Measurements from ENCODE around the gene BCL10.
A peak's percentile ranks its signal among the peaks of the same experiment; 100 is the strongest.

Gene BCL10

DNA sequence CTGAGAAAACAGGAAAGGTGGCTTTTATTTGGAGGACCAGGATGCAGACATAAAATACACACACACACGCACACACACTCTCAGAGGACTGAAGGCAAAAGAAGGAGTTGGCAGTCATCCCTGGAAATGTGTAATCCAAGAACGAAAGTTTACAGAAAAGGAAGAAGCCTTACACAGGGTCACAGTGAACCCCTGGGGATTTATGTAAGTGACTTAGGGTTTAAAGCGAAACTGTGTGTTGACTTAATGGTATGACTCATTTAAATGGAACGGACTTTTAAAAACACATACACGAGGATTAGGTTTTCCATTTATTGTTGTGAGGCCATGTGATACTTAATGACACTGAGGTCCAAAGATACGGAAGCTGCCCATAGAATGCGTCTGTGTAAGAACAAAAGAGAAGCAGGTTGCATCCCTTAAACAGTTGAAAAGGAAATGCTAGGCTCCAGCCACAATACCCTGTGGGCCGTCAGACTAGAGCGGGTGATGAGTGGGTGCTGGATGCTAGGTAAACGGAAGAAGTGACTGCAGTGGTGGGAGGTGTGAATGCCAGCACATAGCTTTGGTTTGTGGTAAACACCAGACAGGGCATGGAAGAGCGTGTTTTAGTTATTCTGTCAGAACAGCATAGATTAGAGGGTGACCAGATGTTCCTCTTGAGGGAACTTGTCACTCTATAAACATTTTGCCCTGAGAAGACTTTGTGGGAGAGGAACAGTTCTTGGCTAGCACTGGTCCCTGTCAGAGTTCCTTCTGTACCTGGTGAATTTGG is 21.6 kb upstream of the BCL10 start:
- peak; percentile 90 for DNase-seq (ENCODE audit: low spot score)

DNA sequence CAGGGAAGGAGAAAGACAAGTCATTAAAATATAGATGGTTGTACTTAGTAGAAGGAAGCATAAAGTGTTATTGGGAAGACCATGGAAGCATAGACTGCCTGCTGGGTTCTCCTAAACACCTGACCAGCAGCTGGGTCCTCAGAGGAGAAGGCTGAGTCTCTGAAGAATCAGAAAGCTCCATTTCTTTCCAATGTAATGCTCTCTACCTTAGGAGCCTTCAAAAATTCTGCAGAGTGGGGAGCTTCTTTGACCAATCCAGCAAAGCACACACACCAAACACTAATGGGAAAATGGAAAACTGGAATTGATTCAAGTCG is 21.1 kb upstream of the BCL10 start:
- DNase-seq (ENCODE audit: low spot score) = no peak

DNA sequence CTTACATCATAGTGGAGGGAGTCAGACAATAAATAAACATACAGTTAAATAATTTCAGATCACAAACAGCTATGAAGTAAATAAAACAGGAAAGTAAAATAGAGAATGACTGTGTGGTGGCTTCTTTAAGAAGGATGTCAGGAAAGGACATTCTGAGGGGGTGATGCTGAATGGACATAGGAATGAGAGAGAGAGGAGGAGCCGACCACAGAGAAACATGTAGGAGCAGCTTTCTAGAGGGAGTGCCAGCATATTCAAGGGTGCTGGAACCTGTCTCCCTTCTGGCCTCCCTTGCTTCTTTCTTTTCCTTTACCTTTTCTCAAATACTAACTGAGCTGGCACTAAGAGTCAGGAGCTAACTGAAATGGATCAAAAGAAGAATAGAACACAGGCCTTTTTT is 20.5 kb upstream of the BCL10 start:
- DNase-seq (ENCODE audit: low spot score) = peak; percentile 40

DNA sequence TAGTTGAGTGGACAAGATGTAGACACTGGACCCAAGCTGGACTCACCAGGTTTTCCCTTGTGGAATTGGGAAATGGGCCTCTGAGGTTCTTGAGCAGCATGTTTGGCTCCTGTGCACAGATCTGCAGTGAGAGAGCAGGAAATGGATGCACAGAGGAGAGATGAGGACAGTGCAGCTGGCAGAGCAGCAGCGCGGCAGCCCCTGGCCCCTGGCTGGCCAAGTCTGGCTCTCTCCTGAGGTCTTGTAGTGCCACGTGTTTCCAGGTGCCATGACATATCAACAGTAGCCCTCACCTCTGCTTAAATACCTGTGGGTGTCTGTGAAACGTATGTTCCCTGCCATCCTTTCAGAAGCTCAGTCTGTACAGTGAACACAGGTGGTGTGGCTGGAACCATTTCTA is 19.2 kb upstream of the BCL10 start:
- no peak for DNase-seq (ENCODE audit: low spot score)

DNA sequence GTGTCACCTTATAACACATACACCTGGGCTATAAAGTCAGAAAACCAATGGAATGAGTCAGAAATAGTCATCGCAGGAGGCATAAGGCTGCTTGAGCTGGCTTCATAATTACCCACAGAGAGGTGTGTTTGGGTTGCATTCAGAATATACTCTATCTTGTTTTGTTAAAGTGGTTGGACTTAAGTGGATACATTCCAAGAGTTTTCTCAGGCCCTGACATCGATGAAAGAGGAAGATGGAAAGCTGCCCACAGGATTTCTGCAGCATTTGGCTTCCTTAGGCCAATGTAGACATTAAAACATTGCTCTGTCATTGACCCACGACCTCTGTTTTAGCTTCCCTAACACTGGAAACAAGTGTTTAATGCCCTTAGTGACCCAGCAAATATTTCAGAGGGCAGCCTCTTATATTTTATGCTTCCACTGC is 18.6 kb upstream of the BCL10 start:
- no peak for DNase-seq (ENCODE audit: low spot score)

DNA sequence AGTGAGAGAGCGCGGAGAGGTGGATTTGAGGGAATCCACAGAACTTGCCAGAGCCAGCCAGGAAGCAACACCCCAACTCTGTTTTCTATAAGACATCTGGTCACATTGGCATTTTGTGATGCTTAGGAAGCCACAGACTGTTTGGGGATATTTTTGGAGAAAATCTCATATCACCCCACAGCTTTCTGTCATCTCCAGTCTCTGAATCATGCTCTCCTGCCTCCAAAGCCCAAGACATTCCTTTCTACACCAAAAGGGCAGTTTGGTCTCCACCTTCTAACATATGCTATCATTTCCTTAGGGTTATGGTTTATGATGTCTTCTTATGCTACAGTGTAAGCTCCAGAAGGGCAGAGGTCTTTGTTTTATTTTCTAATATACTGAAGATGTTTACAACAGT is 14.4 kb upstream of the BCL10 start:
- peak; percentile 52 for DNase-seq (ENCODE audit: low spot score)

DNA sequence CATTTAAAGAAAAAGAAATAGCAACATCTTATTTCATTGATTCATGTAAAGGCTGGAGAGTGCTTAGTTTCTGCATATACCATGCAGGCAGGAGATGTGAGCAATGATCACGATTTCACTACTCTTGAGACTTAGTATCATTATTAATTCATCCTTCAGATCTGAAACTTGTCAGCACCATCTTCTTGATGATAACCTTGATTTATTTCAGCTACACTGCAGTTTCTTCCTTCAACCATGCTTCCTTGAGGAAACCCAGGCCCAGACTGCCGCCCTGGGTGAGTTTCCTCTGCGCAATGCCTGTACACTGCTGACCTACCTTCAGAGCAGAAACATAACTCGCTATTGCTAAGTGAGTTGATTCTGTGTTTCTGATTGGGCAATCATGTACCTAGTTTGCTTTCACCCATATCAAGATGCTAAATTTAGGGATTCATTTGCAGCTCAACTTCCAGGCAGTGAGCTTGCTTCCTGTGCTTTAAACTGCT is 13.5 kb upstream of the BCL10 start:
- DNase-seq (ENCODE audit: low spot score) = no peak

DNA sequence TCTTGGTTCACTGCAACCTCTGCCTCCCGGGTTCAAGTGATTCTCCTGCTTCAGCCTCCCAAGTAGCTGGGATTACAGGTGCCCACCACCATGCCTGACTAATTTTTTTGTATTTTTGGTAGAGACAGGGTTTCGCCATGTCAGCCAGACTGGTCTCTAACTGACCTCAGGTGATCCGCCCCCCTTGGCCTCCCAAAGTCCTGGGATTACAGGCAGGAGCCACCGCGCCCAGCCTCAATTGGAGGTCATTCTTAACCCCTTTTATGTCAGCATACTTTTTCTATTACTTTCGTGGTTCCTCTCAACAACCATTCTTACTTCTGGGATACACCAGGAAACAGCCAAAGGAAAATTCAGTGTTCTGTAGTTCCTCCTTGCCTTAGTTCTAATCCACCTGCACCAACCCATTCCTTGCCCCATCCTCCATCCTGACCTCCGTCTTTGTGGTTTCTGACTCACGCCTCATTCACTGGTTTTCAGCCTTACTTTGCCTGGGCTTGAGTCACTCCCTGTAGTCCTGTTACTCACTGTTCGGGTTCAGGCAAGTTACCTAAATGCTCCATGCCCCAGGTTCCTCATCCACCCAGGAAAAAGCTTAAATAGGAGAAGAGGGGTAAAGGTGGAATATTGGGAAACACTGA is 12.9 kb upstream of the BCL10 start:
- peak; percentile 83 for DNase-seq (ENCODE audit: low spot score)

DNA sequence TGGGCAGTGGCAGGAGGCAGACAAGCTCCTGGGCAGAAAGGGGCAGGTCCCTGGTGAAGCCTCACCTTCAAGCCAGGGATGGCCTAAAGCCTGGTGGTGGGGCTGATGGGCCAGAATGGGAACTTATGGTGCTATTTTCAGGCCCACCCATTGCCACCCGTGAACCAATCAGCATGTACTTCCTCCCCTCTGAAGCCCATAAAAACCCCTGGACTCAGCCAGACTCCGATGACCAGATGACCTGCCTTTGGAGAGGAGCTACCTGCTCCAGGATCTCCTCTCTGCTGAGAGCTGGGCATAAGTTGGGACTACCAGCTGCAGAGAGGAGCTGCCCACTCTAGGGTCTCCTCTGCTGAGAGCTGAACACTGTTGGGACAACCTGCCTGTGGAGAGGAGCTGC is 7.8 kb upstream of the BCL10 start:
- no peak for DNase-seq (ENCODE audit: low spot score)

DNA sequence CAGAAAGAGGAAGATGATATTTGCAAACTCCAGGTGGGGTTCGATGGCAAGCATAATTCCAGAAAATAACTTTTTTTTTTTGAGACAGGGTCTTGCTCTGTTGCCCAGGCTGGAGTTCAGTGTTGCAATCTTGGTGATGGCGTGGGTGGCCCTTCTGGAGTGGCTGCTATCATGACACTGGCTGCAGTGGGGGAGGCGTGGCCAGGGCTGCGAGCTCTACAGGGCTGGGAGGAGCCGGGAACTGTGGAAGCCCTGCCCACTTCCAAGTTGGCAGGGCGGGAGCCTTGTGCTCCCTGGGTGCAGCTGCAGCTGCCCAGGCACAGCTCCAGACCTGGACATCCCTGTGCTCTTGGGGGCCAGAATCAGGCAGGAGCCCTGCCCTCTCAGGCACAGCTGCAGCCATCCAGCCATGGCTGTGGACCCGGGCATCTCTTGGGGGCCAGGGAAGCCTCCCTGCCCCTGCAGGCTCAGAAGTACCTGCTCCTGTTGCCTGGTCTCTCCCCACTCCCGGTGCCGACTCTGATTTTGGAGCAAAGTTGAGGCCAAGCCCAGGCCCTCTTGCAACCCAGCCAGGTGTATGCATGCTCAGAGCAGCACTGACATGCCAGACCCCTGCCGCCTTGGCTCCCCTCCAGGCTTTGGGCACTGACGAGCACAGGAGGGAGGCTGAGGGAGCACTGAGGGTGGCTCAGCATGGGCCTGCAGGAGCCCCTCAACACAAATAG is 7.2 kb upstream of the BCL10 start:
- DNase-seq (ENCODE audit: low spot score) = no peak

DNA sequence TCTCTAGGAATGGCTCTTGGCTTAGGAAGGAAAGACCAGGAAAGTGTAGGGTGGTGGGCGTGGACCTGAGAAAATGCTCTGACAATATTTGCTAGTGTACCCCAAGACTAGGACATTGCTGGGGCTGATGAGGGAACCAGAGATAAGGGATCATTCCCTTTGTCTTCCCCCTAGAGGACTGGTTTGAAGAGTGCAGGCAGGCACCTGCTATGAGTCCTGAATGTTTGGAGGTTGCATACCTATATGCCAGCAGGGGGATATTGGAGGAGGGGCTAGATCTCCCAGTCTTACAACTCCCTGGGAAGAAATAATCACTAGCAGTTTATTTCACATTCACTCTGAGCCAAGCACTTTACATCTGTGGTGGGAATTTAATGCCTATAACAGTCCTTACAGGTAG is 6.0 kb upstream of the BCL10 start:
- no peak for DNase-seq (ENCODE audit: low spot score)

DNA sequence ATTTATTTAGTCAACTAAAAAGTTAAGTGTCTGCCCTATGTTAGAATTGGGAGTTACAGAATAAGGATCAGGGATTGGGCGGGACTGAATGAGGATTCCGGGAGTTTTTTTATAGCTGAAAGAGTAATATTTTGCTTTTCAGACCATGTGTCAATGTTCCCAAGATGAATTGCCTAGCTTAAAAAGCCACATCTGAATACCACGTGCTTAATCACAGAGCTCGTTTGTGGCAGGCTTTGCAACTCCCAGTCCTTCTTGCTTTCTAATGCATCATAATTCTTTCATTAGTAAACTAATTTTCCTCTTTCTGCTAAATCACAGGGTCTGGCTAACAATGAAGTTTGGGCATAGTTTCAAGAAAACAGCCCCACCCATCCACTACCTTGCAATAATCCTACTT is 4.2 kb upstream of the BCL10 start:
- DNase-seq (ENCODE audit: low spot score) = peak; percentile 8

DNA sequence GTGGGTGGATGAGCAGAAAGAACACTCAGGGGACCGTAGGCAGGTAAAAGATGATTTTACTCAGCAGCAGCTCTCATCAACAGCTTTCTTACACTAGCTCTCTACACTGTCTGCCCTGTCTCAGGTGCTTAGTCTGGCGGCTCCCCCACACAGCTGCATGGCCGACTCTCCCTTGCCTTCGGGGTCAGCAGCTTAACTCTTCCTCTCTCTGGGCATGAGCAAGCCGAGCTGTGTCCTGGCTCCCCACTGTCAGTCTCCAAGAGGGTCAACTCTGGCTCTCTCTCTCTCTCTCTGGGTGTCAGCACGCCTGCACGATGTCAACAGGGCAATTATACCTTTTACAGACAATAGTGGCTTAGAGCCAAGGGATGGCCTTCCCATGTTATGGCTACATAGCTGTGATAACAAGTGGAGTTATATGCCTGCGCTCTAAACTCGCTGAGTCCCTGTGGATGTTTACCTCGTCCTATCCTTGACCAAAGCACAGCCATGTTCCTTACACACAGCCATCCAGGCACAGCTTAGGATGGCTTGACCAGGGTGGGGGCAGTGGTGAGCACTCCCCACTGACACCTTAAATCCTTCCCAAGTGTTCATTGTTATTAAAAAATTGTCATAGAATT is 3.1 kb upstream of the BCL10 start:
- no peak for DNase-seq (ENCODE audit: low spot score)

DNA sequence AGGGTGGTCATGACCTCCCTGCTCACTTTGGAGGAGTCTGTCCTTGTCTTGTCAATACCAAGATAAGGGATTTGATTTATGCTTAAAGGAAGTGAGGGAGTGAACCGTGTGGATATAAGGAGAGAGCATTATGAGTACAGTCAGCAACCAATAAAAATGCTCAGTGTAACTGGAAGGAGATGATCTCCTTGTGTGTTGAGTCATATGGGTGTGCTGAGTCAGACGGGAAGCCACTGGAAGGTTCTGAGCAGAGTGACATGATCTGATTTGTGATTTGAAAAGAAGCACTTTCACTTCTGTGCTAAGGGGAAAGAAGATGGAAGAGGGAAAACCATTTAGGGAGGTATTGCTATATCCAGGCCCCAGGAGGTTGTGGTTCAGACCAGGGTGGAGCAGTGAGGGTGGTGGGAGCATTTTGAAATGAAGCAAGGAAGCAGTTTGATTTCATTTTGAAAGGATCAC is 2.5 kb upstream of the BCL10 start:
- DNase-seq (ENCODE audit: low spot score) = peak; percentile 89

DNA sequence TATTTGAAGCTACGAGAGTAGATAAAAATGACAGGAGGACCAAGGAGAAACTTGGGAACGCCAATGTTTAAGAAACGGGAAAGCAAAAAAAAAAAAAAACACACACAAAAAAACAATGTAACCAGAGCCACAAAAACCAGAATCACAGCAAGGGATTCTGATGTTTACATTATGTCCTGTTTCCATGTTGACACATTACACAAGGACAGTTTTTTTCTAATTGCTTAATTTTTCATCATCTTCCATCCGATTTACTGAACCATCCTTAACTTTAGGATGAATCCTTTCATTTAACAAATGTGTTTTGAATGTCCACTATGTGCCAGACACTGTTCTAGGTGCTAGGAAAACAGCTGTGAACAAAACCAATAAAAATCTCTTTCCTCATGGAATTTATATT is 1.4 kb upstream of the BCL10 start:
- DNase-seq (ENCODE audit: low spot score) = no peak

DNA sequence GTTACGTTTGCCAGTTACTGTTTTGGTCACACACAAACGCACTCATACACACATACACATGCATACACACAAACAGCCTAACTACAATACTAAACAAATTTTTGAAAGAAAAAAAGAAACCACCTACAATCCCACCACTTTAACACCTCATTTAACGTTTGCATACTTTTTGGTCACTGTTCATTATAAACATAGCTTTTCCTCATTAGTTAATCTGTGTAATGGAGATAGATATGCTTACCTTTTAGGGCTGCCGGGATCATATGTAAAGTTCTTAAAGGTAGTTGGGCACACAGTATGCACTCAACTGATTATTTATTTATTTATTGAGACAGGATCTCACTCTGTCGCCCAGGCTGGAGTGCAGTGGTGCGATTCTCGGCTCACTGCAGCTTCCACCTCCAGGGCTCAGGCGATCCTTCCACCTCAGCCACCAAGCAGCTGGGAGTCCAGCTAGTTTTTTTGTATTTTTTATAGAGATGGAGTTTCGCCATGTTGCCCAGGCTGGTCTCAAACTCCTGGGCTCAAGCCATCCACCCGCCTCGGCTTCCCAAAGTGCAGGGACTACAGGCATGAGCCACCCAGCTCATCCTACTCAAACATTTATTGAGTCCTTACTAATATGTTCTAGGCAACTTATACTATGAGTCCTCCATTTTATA is 677 bp upstream of the BCL10 start:
- no peak for DNase-seq (ENCODE audit: low spot score)

DNA sequence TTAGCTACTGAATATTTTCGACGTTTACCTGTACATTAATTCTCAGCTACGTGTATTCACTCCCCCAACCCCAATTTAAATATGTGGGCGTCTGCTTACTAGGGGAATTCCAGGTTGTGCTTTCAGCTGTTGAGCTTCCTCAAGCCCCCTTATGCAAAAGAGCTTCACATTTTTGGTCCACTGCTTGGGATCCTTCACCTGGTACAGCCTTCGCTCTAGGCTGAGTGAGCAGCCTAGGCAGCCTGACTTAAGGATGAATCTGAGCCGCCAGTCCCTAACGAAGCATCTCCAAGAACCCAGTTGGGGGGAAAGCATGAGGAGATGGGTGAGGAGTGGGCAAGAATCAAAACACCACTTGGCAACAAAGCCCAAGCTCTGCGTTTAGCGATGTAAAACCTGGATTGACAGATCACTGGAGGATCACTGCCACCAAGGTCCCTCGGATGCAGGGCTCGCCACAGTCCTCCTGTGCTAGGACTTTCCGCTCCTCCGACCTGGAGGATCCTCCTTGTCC is 674 bp downstream of the BCL10 start:
- no peak for DNase-seq (ENCODE audit: low spot score)

DNA sequence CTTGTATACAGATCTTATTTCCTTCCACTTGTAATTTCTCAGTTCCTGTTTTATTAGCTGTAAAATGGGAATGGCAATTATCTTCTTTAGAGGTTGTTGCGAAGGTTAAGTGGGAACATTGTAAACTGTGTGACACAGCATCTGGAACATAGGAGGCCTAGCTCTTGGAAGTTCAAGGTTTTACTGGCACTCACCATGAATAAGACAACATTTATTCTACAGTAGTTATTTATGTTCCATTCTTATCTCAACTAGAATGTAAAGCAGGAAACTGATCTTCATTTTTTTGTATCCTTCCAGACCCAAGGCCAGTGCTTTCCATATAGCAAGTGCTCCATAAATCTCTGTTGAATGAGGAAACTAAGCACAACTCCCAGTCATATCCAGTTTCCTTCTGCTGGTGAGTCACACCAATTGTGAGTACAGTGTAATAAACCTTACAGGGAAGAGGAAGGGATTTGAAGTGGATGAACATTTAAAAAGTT is 1.4 kb downstream of the BCL10 start:
- DNase-seq (ENCODE audit: low spot score) = peak; percentile 60

DNA sequence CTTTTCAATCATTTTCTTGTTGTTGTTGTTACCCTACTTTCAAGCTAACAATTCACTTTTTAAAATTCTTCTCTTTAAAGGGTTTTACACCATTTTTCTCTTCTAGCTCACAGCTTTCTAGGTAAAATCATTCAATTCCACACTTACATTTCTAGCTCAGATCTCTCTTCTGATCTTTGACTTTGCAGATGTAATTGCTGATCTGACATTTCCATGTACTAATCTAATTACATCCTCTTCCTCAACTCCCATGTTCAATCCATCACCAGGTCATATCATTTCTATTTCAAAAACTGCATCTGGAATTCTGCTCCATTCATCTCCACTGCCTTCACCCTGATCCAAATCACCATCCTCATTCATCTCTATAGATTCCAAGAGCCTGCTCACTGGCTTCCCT is 3.0 kb downstream of the BCL10 start:
- DNase-seq (ENCODE audit: low spot score) = no peak

DNA sequence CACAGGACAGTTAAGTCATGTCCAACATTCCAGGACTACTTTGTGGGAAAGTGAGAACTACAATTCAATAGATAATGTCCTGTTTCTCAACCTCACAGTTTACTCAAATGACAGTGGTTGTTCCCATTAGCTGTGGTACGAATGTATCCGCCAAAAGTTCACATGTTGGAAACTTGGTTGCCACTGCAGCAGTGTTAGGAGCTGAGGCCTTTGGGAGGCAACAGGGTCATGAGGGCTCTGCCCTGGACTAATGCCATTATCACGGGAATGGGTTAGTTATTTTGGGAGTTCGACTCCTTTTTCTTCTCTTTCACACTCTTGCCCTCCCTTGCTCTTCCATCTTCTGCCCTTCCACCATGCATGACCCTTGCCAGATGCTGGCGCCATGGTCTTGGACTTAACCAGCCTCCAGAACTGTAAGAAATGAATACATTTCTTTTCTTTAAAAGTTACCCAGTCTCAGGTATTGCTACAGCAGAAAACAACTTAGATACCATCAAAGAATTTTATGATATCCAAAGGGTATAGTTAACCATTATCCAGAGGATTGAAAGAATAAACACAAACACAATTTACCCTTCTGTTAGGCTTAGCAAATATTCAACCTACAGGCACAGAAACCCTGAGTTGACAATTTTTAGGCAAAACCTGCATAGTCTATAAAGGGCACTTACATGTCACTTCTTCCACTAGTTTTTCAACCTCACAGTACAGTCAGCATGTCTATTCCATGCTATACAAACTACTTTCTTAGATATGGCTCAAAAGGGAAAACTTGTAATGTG is 7.4 kb downstream of the BCL10 start:
- DNase-seq (ENCODE audit: low spot score) = no peak

DNA sequence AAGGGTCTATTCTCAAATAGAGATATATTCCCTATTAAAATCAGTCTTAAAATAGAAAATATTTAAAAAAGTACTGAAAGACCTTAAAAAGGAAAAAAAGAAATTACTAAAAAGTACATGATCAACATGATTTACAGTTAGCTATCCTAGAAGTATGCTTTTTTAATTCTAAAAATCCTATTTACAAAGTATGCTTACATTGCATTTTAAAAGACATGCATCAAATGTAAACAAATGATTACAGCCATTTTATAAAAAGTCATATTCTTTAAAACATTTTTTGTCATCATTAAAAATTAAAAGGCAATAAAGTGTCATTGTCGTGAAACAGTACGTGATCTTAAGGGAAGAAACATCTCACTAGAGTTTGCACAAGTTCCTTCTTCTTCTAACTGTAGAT is 9.1 kb downstream of the BCL10 start:
- no peak for DNase-seq (ENCODE audit: low spot score)
